Aorta (tissue), 5 donors: ENCODE measurements around the gene IMPDH1. TPM values are rescaled to one million over a fixed set of nuclear protein-coding genes. Genes with fewer than 3 reads are reported as not detected.
A peak's percentile ranks its signal among the peaks of the same experiment; 100 is the strongest.
"Not testable (repeated sequence)": the region's sequence is repeated elsewhere in the genome, so short reads cannot be mapped to it uniquely, and the experiment has no call there.

Experiments used
- ATAC-seq: fragments of 200-7000 bp; cut with Tn5 transposase; one replicate; pipeline ENCODE4 v1.9.1; 2022; ENCODE audit warnings: moderate library complexity; ENCODE audit not compliant: low FRiP score
- DNase-seq, 2 donors: peaks; one replicate each; pipeline ENCODE4 v3.0.0-alpha.2; 2020
- H3K27ac ChIP-seq, 2 donors: one replicate each; pipeline ENCODE4 v1.5.1; 2013; ENCODE audit warnings: low read length in 2 of 2, mild to moderate bottlenecking in 2 of 2, moderate library complexity in 2 of 2, control low read depth in 1 of 2, inconsistent platforms in 1 of 2, low read depth in 1 of 2
- H3K27me3 ChIP-seq, 2 donors: one replicate each; pipeline ENCODE4 v1.6.1; 2013; ENCODE audit warnings: control low read depth in 1 of 2, low read length in 1 of 2, mild to moderate bottlenecking in 1 of 2, moderate library complexity in 1 of 2; ENCODE audit not compliant: insufficient read depth in 2 of 2, control insufficient read depth in 1 of 2
- H3K36me3 ChIP-seq, 2 donors: one replicate each; pipeline ENCODE4 v1.6.1; 2013; ENCODE audit warnings: control low read depth in 1 of 2, low read length in 1 of 2, mild to moderate bottlenecking in 1 of 2; ENCODE audit not compliant: insufficient read depth in 2 of 2, control insufficient read depth in 1 of 2
- H3K4me1 ChIP-seq, 2 donors: one replicate each; pipeline ENCODE4 v1.6.1; 2013; ENCODE audit warnings: low read length in 2 of 2, control low read depth in 1 of 2, mild to moderate bottlenecking in 1 of 2, moderate library complexity in 1 of 2; ENCODE audit not compliant: insufficient read depth in 2 of 2, control insufficient read depth in 1 of 2
- H3K4me3 ChIP-seq, 2 donors: one replicate each; pipeline ENCODE4 v1.5.1; 2013; ENCODE audit warnings: low read length in 2 of 2, control low read depth in 1 of 2, mild to moderate bottlenecking in 1 of 2
- H3K9me3 ChIP-seq: one replicate; pipeline ENCODE4 v1.6.1; 2013; ENCODE audit warnings: mild to moderate bottlenecking, low read length; ENCODE audit not compliant: control insufficient read depth
- WGBS, 2 donors: extraction: QIAGEN DNeasy Blood & Tissue Kit; methylation state at CpG; one replicate each; pipeline ENCODE4 v1.1.7; 2013; 5-methylcytosine and 5-hydroxymethylcytosine counted together
- intact Hi-C, 2 donors: fragments of 100-400 bp; cut with DNase I; formaldehyde crosslinking; loops; one replicate each; pipeline versions ENCODE4 v1.14.2 to v1.15.0; 2022
- long read RNA-seq, 2 donors: library from polyadenylated mRNA; unstranded; transcript quantifications; one replicate each; pipeline ENCODE4 v2.0.0, GENCODE V29; 2020 to 2021
- polyA plus RNA-seq, 2 donors: library from polyadenylated mRNA; stranded (reverse); fragments of 200-250 nt; gene quantifications; one replicate each; pipeline ENCODE4 v1.2.3, GENCODE V29; 2013
- total RNA-seq, 2 donors: library from RNA; stranded (reverse); fragmentation: NEBNext Ultra II Directional; extraction: Animal tissue kit (Norgen Biotek cat#: 25700); gene quantifications; one replicate each; pipeline ENCODE4 v1.2.1, GENCODE V29; 2021
- donor health status: healthy with polysubstance abuse.
- donor health status: Bipolar disorder and iron deficiency.
- donor health status: DM: no; HTN: no; CAD: no.
- donor health status: DM: no; HTN: no; CAD: no.
- donor health status: DM: yes; HTN: yes; CAD: no.

The IMPDH1 gene
- total RNA-seq (10 to 100 TPM; 41.5 to 60.1 TPM), polyA plus RNA-seq (10 to 100 TPM; 21.0 to 40.0 TPM)
- long read RNA-seq, donor 1, transcript IMPDH1-214 (13 exons, 2,283 nt): minor isoform, 6 of 278 reads
- long read RNA-seq, donor 1, transcript IMPDH1-202 (15 exons, 2,479 nt): major isoform, 85 of 278 reads
- long read RNA-seq, donor 1, transcript IMPDH1-203 (16 exons, 2,580 nt): minor isoform, 9 of 278 reads
- long read RNA-seq, donor 1, partial matches to known transcripts: 105 of 278 reads
- long read RNA-seq, donor 1, other reads (novel, unspliced or antisense): 73 of 278 reads
- long read RNA-seq, donor 2, transcript IMPDH1-202 (15 exons, 2,479 nt): major isoform, 16 of 51 reads
- long read RNA-seq, donor 2, partial matches to known transcripts: 21 of 51 reads
- long read RNA-seq, donor 2, other reads (novel, unspliced or antisense): 11 of 51 reads

GRCh38 chr7:128409596-128410450 lies at the start of gene IMPDH1:
Gene IMPDH1, minus strand, starts transcription at chr7:128409982. Its CDS starts 81 bp downstream, at chr7:128409901.
- Histone ChIP-seq H3K27ac (peak within 1 kb of the TSS in 1 of 2 donors; percentile 86), H3K4me3 (peak within 1 kb of the TSS; percentile 47 to 56), H3K27me3 (no peaks in the 10 kb centered on the region), H3K4me1 (no peaks in the 10 kb centered on the region), H3K36me3 (no peaks in the 10 kb centered on the region), H3K9me3 (no peaks in the 10 kb centered on the region)
- WGBS, 2 donors: 0 to 1% methylated on average over 68 to 87 of the region's 87 CpGs
- intact Hi-C loops: no loop called here
- peak; percentile 93 to 97 for DNase-seq
- ATAC-seq: peak; percentile 96

- no peak overlapping the region for H3K4me3 ChIP-seq
- H3K27ac ChIP-seq: no peak overlapping the region
- intact Hi-C loops: loop anchor here (1.0 kb wide), 2 partner anchors 30 to 32 kb away; no protein-coding TSS in a partner anchor
- H3K27me3 ChIP-seq: no peaks in the 10 kb centered on the region
- DNase-seq (peak in 1 of 2 donors; percentile 62), ATAC-seq (no peak)
- H3K9me3 ChIP-seq: no peaks in the 10 kb centered on the region
- H3K36me3 ChIP-seq: no peaks in the 10 kb centered on the region
- no peaks in the 10 kb centered on the region for H3K4me1 ChIP-seq
- 33% methylated on average over 5 of the region's 5 CpGs for WGBS, 2 donors
These were observed 49.7 kb upstream of the IMPDH1 start for GRCh38 chr7:128459394-128459878.

- H3K4me3 ChIP-seq: no peak overlapping the region
- DNase-seq (no peak), ATAC-seq (no peak)
- 47 to 52% methylated on average over 3 of the region's 3 CpGs for WGBS, 2 donors
- no peaks in the 10 kb centered on the region for H3K27me3 ChIP-seq
- H3K4me1 ChIP-seq: no peaks in the 10 kb centered on the region
- no peaks in the 10 kb centered on the region for H3K36me3 ChIP-seq
- intact Hi-C loops: loop anchor here (1.0 kb wide), 2 partner anchors 30 to 32 kb away; no protein-coding TSS in a partner anchor
- H3K9me3 ChIP-seq: no peaks in the 10 kb centered on the region
- H3K27ac ChIP-seq: no peak overlapping the region
These were observed 49.2 kb upstream of the IMPDH1 start for GRCh38 chr7:128458956-128459355.

GRCh38 chr7:128457385-128457784 lies 47.6 kb upstream of the IMPDH1 start:
- H3K27me3 ChIP-seq, ATAC-seq, H3K4me3 ChIP-seq, H3K4me1 ChIP-seq, H3K36me3 ChIP-seq, H3K27ac ChIP-seq, DNase-seq, intact Hi-C loops, H3K9me3 ChIP-seq: not testable (repeated sequence)
- 92 to 94% methylated on average over 6 of the region's 6 CpGs for WGBS, 2 donors

GRCh38 chr7:128456255-128456725 lies 46.5 kb upstream of the IMPDH1 start:
- peak overlapping the region; percentile 37 to 65 for H3K4me3 ChIP-seq
- no peak for DNase-seq
- ATAC-seq: no peak
- 1 to 2% methylated on average over 5 of the region's 5 CpGs for WGBS, 2 donors
- intact Hi-C loops: no loop called here
- no peaks in the 10 kb centered on the region for H3K36me3 ChIP-seq
- H3K27ac ChIP-seq: peak overlapping the region in 1 of 2 donors; percentile 69
- no peaks in the 10 kb centered on the region for H3K27me3 ChIP-seq
- H3K9me3 ChIP-seq: no peaks in the 10 kb centered on the region
- peaks cover 0 to 2% of the 10 kb centered on the region in 2 donors for H3K4me1 ChIP-seq

GRCh38 chr7:128455543-128456254 lies 45.9 kb upstream of the IMPDH1 start, which contains the start of gene HILPDA:
Gene HILPDA, plus strand, starts transcription at chr7:128455878. Its CDS starts 1,391 bp downstream, at chr7:128457269.
- intact Hi-C loops: no loop called here
- H3K4me1 ChIP-seq: peaks cover 0 to 2% of the 10 kb centered on the region in 2 donors
- H3K36me3 ChIP-seq: no peaks in the 10 kb centered on the region

GRCh38 chr7:128454808-128455542 lies 45.2 kb upstream of the IMPDH1 start:
- H3K27me3 ChIP-seq: no peaks in the 10 kb centered on the region
- 42 to 43% methylated on average over 25 of the region's 25 CpGs for WGBS, 2 donors
- no peaks in the 10 kb centered on the region for H3K9me3 ChIP-seq
- H3K4me3 ChIP-seq: peak overlapping the region in 1 of 2 donors; percentile 57
- no peak for DNase-seq
- H3K36me3 ChIP-seq: no peaks in the 10 kb centered on the region
- intact Hi-C loops: no loop called here
- peaks cover 0 to 2% of the 10 kb centered on the region in 2 donors for H3K4me1 ChIP-seq
- H3K27ac ChIP-seq: peak overlapping the region; percentile 19 to 96
- peak; percentile 1 for ATAC-seq

More at GRCh38 chr7:128455543-128456254, 45.9 kb upstream of the IMPDH1 start, which contains the start of gene HILPDA:
- Histone ChIP-seq H3K9me3 (no peaks in the 10 kb centered on the region), H3K27me3 (no peaks in the 10 kb centered on the region), H3K4me3 (peak within 1 kb of the TSS; percentile 57 to 65), H3K27ac (peak within 1 kb of the TSS; percentile 19 to 96)
- DNase-seq (peak; percentile 97 to 99), ATAC-seq (peak; percentile 96)
- WGBS, 2 donors: 0% methylated on average over 64 of the region's 64 CpGs
